ENCODE results near the gene LZTS2. TPM values are rescaled to one million over a fixed set of nuclear protein-coding genes. Genes with fewer than 3 reads are reported as not detected.

LZTS2 gene
- total RNA-seq, 4 donors from 2014 or later: 51.5 to 123 (median 85.2) TPM

- Histone ChIP-seq H3K4me1 (peaks cover 5 to 6% of the 10 kb centered on the region in 2 donors), H3K27ac (peak overlapping the region; percentile 64 to 71), H3K36me3 (no peaks in the 10 kb centered on the region), H3K27me3 (no peaks in the 10 kb centered on the region), H3K9me3 (no peaks in the 10 kb centered on the region), H3K4me3 (no peak overlapping the region)
- no peak for TF ChIP-seq POLR2A (IDR thresholded peaks at IDR 0.05)
- no peak for TF ChIP-seq CTCF (IDR thresholded peaks at IDR 0.05)
- intact Hi-C loops (cut with DNase I; ENCODE audit: low total_unique reads): no loop called here
- DNase-seq: peak in 1 of 2 donors; percentile 38
Observed at GRCh38 chr10:101007099-101007711, 7.6 kb downstream of the LZTS2 start.

- no peak for DNase-seq
- no peak for TF ChIP-seq POLR2A (IDR thresholded peaks at IDR 0.05)
- TF ChIP-seq CTCF (IDR thresholded peaks at IDR 0.05): no peak
- intact Hi-C loops (cut with DNase I; ENCODE audit: low total_unique reads): no loop called here
- Histone ChIP-seq H3K4me1 (peaks cover 4 to 6% of the 10 kb centered on the region in 2 donors), H3K36me3 (no peaks in the 10 kb centered on the region), H3K4me3 (no peak overlapping the region), H3K27ac (peak overlapping the region; percentile 61 to 71), H3K27me3 (no peaks in the 10 kb centered on the region), H3K9me3 (no peaks in the 10 kb centered on the region)
Observed at GRCh38 chr10:101007915-101008822, 8.6 kb downstream of the LZTS2 start.

- no peak for DNase-seq
- TF ChIP-seq CTCF (IDR thresholded peaks at IDR 0.05) (no peak), POLR2A (IDR thresholded peaks at IDR 0.05) (no peak)
- intact Hi-C loops (cut with DNase I; ENCODE audit: low total_unique reads): no loop called here
- H3K9me3 ChIP-seq: no peaks in the 10 kb centered on the region
- H3K4me1 ChIP-seq: peaks cover 4 to 6% of the 10 kb centered on the region in 2 donors
- no peak overlapping the region for H3K4me3 ChIP-seq
- no peaks in the 10 kb centered on the region for H3K36me3 ChIP-seq
- H3K27ac ChIP-seq: peak overlapping the region in 1 of 2 donors; percentile 61
- H3K27me3 ChIP-seq: no peaks in the 10 kb centered on the region
Observed at GRCh38 chr10:101008823-101009423, 9.3 kb downstream of the LZTS2 start.

- Histone ChIP-seq H3K36me3 (no peaks in the 10 kb centered on the region), H3K4me3 (no peak overlapping the region), H3K27me3 (no peaks in the 10 kb centered on the region), H3K4me1 (peaks cover 4 to 6% of the 10 kb centered on the region in 2 donors), H3K9me3 (no peaks in the 10 kb centered on the region), H3K27ac (no peak overlapping the region)
- intact Hi-C loops (cut with DNase I; ENCODE audit: low total_unique reads): no loop called here
- DNase-seq: no peak
- TF ChIP-seq CTCF (IDR thresholded peaks at IDR 0.05) (no peak), POLR2A (IDR thresholded peaks at IDR 0.05) (no peak)
Observed at GRCh38 chr10:101010329-101010728, 10.7 kb downstream of the LZTS2 start.

All from uterus (tissue), 4 donors.